DND-41 (cell line): Measurements from ENCODE around the gene CALN1.
A peak's percentile ranks its signal among the peaks of the same experiment; 100 is the strongest.
"Not testable (repeated sequence)": the region's sequence is repeated elsewhere in the genome, so short reads cannot be mapped to it uniquely, and the experiment has no call there.

Experiments used
- ATAC-seq: fragments of 200-7000 bp; cut with Tn5 transposase; 3 replicates; pipeline ENCODE4 v1.9.1; 2021; ENCODE audit warnings: low read depth; ENCODE audit not compliant: insufficient read depth
- DNase-seq: peaks from one replicate; pipeline ENCODE4 v3.0.0-alpha.2; 2020
- H2AFZ ChIP-seq: 2 replicates; pipeline ENCODE4 v1.6.0; 2012; ENCODE audit warnings: low read depth, low read length
- H3K27ac ChIP-seq: 2 replicates; pipeline ENCODE4 v1.5.1; 2012; ENCODE audit warnings: low read length, inconsistent platforms
- H3K27me3 ChIP-seq: fragments of 200-600 bp; sonication (generic); 2 replicates; pipeline ENCODE4 v1.6.0; 2012; ENCODE audit warnings: low read length, mild to moderate bottlenecking, inconsistent platforms; ENCODE audit not compliant: insufficient read depth, poor library complexity
- H3K36me3 ChIP-seq: 2 replicates; pipeline ENCODE4 v1.5.1; 2012; ENCODE audit warnings: low read length, inconsistent platforms; ENCODE audit not compliant: insufficient read depth
- H3K4me1 ChIP-seq: 2 replicates; pipeline ENCODE4 v1.5.1; 2012; ENCODE audit warnings: mild to moderate bottlenecking, low read length; ENCODE audit not compliant: insufficient read depth
- H3K4me2 ChIP-seq: 2 replicates; pipeline ENCODE4 v1.6.0; 2012; ENCODE audit warnings: mild to moderate bottlenecking, moderate library complexity, low read length, inconsistent platforms; ENCODE audit not compliant: insufficient read depth
- H3K4me3 ChIP-seq, 2 experiments: fragments of 200-600 bp in 1 of 2; shearing (Covaris generic) in 1 of 2; 2 replicates each; pipeline ENCODE4 v1.5.1; 2012 to 2016; ENCODE audit warnings: inconsistent platforms in 2 of 2, low read length in 2 of 2, mild to moderate bottlenecking in 2 of 2, low read depth in 1 of 2, moderate library complexity in 1 of 2
- H3K79me2 ChIP-seq: 2 replicates; pipeline ENCODE4 v1.6.0; 2012; ENCODE audit warnings: low read length, inconsistent platforms; ENCODE audit not compliant: insufficient read depth
- H3K9ac ChIP-seq: 2 replicates; pipeline ENCODE4 v1.6.0; 2012; ENCODE audit warnings: low read depth, mild to moderate bottlenecking, inconsistent platforms, low read length, moderate library complexity
- H3K9me3 ChIP-seq: 2 replicates; pipeline ENCODE4 v1.5.1; 2012; ENCODE audit warnings: low read length, moderate library complexity, mild to moderate bottlenecking, inconsistent platforms; ENCODE audit not compliant: insufficient read depth, severe bottlenecking
- H4K20me1 ChIP-seq: 2 replicates; pipeline ENCODE4 v1.6.0; 2012; ENCODE audit warnings: low read length; ENCODE audit not compliant: insufficient read depth
- CTCF ChIP-seq: IDR thresholded peaks from 2 replicates; pipeline ENCODE4 v1.5.1; 2012; ENCODE audit warnings: borderline replicate concordance, low read length, moderate library complexity, mild to moderate bottlenecking; ENCODE audit not compliant: poor library complexity, severe bottlenecking; ENCODE audit errors: extremely low read depth
- EZH2 ChIP-seq: IDR thresholded peaks from 3 replicates; pipeline ENCODE4 v1.6.1; 2012; ENCODE audit warnings: borderline replicate concordance, low read depth, mild to moderate bottlenecking, moderate library complexity, low read length, inconsistent platforms; ENCODE audit not compliant: severe bottlenecking

CALN1 gene

DNA sequence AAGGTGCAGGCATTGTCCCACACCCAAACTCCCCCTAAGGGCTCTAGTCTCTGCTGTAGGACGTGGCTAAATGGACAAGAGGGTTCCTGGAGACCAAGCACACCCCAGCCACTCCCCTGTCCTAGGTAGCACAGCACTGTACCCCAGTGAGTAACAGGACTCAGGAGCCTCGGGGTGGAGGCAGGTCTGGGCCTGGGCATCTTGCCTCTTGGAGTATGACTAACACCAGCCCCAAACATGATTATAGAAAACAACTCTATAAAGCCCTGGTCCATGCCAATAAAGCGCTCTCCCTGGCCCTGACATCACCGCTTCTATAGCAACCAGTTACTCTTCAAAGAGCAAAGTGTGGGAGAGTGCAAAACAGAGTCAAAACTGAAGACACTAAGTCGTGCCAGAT, 195.0 kb downstream of the CALN1 start:
- TF ChIP-seq EZH2 (no peak), CTCF (no peak)
- no peak overlapping the region for H3K9ac ChIP-seq

GRCh38 chr7:72213769-72214168, 198.4 kb downstream of the CALN1 start:
- no peaks in the 10 kb centered on the region for H3K79me2 ChIP-seq
- no peaks in the 10 kb centered on the region for H3K9me3 ChIP-seq
- H2AFZ ChIP-seq: no peak overlapping the region
- H4K20me1 ChIP-seq: no peaks in the 10 kb centered on the region
- H3K27ac ChIP-seq: no peak overlapping the region
- ATAC-seq (no peak), DNase-seq (no peak)
- H3K9ac ChIP-seq: no peak overlapping the region
- no peaks in the 10 kb centered on the region for H3K36me3 ChIP-seq
- H3K4me1 ChIP-seq: no peaks in the 10 kb centered on the region
- H3K4me2 ChIP-seq: no peak overlapping the region
- no peak overlapping the region for H3K4me3 ChIP-seq
- H3K27me3 ChIP-seq: no peaks in the 10 kb centered on the region
- TF ChIP-seq EZH2: no peak
- TF ChIP-seq CTCF: no peak

More for the DNA sequence above, 195.0 kb downstream of the CALN1 start:
- H3K4me2 ChIP-seq: no peak overlapping the region
- H3K9me3 ChIP-seq: no peaks in the 10 kb centered on the region
- no peak overlapping the region for H3K4me3 ChIP-seq
- no peak for DNase-seq
- H3K27ac ChIP-seq: no peak overlapping the region
- no peaks in the 10 kb centered on the region for H3K4me1 ChIP-seq
- H4K20me1 ChIP-seq: no peaks in the 10 kb centered on the region
- H2AFZ ChIP-seq: no peak overlapping the region
- no peak for ATAC-seq
- H3K79me2 ChIP-seq: no peaks in the 10 kb centered on the region
- H3K36me3 ChIP-seq: no peaks in the 10 kb centered on the region
- H3K27me3 ChIP-seq: no peaks in the 10 kb centered on the region

DNA sequence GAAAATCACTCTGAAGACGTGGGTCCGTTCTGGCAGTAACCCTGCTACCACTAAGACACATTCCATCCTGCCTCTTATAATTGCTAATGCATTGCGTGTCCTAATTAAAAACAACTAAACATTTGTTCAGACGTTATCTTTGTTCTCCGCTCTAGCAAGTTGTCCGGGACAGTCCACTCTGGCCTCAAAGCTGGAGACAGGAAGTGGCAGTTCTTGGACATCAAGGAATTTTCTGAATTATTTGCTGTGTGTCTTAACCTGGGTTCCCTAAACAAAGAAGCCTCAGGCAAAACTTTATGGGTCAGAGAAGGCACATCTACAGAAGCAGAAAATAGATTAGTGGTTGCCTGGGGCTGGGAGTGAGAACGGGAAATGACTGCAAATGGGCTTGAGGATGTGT, 199.1 kb downstream of the CALN1 start:
- no peak overlapping the region for H2AFZ ChIP-seq
- no peaks in the 10 kb centered on the region for H3K9me3 ChIP-seq
- DNase-seq (no peak), ATAC-seq (no peak)
- no peak overlapping the region for H3K4me3 ChIP-seq
- H3K4me2 ChIP-seq: no peak overlapping the region
- no peaks in the 10 kb centered on the region for H3K27me3 ChIP-seq
- H3K4me1 ChIP-seq: no peaks in the 10 kb centered on the region
- H3K79me2 ChIP-seq: no peaks in the 10 kb centered on the region
- H4K20me1 ChIP-seq: no peaks in the 10 kb centered on the region
- no peak overlapping the region for H3K27ac ChIP-seq
- TF ChIP-seq CTCF: no peak
- no peak overlapping the region for H3K9ac ChIP-seq
- H3K36me3 ChIP-seq: no peaks in the 10 kb centered on the region

DNA sequence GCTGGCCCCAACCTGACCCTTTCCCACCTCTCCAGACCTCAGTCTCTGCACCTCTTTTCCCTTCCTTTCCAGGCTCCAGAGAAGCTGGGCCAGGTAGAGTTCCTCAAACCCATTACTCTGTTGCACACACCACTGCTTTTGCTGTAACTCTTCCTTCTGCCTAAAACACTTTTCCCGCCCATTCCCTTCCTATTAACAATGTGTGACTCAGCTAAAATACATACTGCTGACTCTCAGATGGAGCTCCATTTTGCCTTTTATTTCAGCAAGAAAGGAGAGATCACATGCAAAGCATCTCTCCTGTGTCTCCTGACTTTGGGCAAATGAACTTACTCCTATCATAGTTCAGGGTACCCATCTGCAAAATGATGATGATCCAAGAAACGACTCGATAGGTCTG, 201.0 kb downstream of the CALN1 start:
- TF ChIP-seq EZH2: no peak
- TF ChIP-seq CTCF: no peak
- Histone ChIP-seq H2AFZ (0 out of 2 replicates have a peak overlapping the region, but pooled peaks have one; percentile 29), H3K36me3 (no peaks in the 10 kb centered on the region), H3K27me3 (no peaks in the 10 kb centered on the region), H3K27ac (no peak overlapping the region), H3K9ac (no peak overlapping the region), H3K9me3 (no peaks in the 10 kb centered on the region), H3K4me1 (no peaks in the 10 kb centered on the region), H4K20me1 (no peaks in the 10 kb centered on the region), H3K4me2 (no peak overlapping the region), H3K4me3 (no peak overlapping the region), H3K79me2 (no peaks in the 10 kb centered on the region)
- ATAC-seq: no peak
- no peak for DNase-seq

- not testable (repeated sequence) for DNase-seq, H3K36me3 ChIP-seq, H3K4me1 ChIP-seq, H3K79me2 ChIP-seq, H4K20me1 ChIP-seq, H3K27ac ChIP-seq, H3K9ac ChIP-seq, H3K27me3 ChIP-seq, H2AFZ ChIP-seq, H3K4me2 ChIP-seq, H3K4me3 ChIP-seq, H3K9me3 ChIP-seq, ATAC-seq
These were observed 203.1 kb downstream of the CALN1 start for GRCh38 chr7:72209006-72209405.
